ENCODE measurements around the gene PRR22.

DNA sequence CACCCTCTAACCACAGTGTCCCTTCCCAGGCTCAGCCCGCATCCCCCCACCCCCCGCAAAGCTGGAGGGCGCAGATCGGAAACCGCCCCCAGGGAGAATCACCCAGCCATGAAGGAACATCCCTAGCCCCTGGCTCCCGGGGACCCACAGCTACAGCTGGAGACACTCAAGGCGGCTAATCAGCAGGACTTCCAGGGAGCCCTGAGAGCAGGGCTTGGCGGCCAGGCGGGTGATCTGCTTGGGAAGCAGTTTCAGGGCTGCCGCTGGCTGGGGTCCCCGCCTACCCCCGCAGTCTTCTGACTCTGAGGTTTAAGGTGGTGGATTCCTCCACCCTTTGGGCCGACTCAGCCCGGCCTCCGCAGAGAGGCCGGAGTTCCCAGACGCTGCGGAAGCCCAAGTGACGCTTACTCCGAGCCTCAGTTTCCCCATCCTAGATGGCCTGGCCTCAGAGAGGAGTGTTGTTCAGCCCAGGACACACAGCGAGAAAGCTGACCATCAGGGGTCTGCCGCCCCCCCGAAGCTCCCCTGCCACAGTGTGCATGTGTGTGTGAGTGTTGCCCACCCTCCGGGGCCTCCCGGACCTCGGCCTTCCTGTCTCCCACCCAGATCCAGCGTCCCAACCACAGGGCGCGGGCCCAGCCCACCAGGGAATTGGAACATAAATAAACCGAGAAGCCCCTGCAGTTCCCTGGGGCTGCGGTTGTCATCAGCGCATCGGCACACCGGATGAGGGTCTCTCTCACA, 45.2 kb upstream of the PRR22 start:
- TF ChIP-seq, protein P1, sequence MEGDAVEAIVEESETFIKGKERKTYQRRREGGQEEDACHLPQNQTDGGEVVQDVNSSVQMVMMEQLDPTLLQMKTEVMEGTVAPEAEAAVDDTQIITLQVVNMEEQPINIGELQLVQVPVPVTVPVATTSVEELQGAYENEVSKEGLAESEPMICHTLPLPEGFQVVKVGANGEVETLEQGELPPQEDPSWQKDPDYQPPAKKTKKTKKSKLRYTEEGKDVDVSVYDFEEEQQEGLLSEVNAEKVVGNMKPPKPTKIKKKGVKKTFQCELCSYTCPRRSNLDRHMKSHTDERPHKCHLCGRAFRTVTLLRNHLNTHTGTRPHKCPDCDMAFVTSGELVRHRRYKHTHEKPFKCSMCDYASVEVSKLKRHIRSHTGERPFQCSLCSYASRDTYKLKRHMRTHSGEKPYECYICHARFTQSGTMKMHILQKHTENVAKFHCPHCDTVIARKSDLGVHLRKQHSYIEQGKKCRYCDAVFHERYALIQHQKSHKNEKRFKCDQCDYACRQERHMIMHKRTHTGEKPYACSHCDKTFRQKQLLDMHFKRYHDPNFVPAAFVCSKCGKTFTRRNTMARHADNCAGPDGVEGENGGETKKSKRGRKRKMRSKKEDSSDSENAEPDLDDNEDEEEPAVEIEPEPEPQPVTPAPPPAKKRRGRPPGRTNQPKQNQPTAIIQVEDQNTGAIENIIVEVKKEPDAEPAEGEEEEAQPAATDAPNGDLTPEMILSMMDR (IDR thresholded peaks at IDR 0.05): no peak
- no peak for TF ChIP-seq POLR2A (IDR thresholded peaks at IDR 0.05)

All from testis (tissue), 2 donors.